PC-9 (cell line): ENCODE data around the gene ADAMTS15. TPM values are rescaled to one million over a fixed set of nuclear protein-coding genes. Genes with fewer than 3 reads are reported as not detected.
A peak's percentile ranks its signal among the peaks of the same experiment; 100 is the strongest.

Experiments
- BruUV-seq: library from RNA; stranded (reverse); fragments of 400-500 nt; replicated peaks from 2 replicates; lab custom pipeline; 2021; lab: Mats Ljungman, UMichigan
- CTCF ChIA-PET: fragments of 300-600 bp; sonication (Branson Sonifier 250); formaldehyde crosslinking; loops from one replicate; lab custom pipeline; 2022; ENCODE audit warnings: antibody characterized with exemption; lab: Charles Lee
- POLR2A ChIA-PET: fragments of 300-600 bp; sonication (Branson Sonifier 250); formaldehyde crosslinking; loops from one replicate; lab custom pipeline; 2022; ENCODE audit warnings: antibody characterized with exemption; ENCODE audit not compliant: unreplicated experiment; lab: Charles Lee
- DNase-seq, 2 experiments: peaks; one replicate each; pipeline versions ENCODE4 v3.0.0 to v3.0.0-alpha.2; 2015 to 2022; ENCODE audit warnings: mixed read lengths in 1 of 2
- H2AFZ ChIP-seq: fragments of 200-600 bp; sonication (generic); 2 replicates; pipeline ENCODE4 v1.8.1; 2017; ENCODE audit warnings: antibody characterized with exemption
- H3F3A ChIP-seq: fragments of 200-600 bp; sonication (generic); 2 replicates; pipeline ENCODE4 v1.8.1; 2017; ENCODE audit warnings: antibody characterized with exemption, mild to moderate bottlenecking, low read depth; ENCODE audit not compliant: insufficient read depth
- H3K27ac ChIP-seq: fragments of 200-600 bp; sonication (generic); 2 replicates; pipeline ENCODE4 v1.6.1; 2016; ENCODE audit warnings: mixed run types
- H3K27me3 ChIP-seq: fragments of 200-600 bp; sonication (generic); 2 replicates; pipeline ENCODE4 v1.6.1; 2016; ENCODE audit warnings: low read depth, mixed run types; ENCODE audit not compliant: insufficient read depth
- H3K36me3 ChIP-seq: fragments of 200-600 bp; sonication (generic); 2 replicates; pipeline ENCODE4 v1.6.1; 2016; ENCODE audit warnings: low read depth, mixed run types
- H3K4me1 ChIP-seq: fragments of 200-600 bp; sonication (generic); replicated peaks from 2 replicates; pipeline ENCODE4 v1.6.1; 2016; ENCODE audit warnings: mixed run types; ENCODE audit not compliant: insufficient read depth
- H3K4me2 ChIP-seq: fragments of 200-600 bp; sonication (generic); 2 replicates; pipeline ENCODE4 v1.6.1; 2017; ENCODE audit warnings: mixed run types
- H3K4me3 ChIP-seq: fragments of 200-600 bp; sonication (generic); 2 replicates; pipeline ENCODE4 v1.6.1; 2016; ENCODE audit warnings: mixed run types
- H3K79me2 ChIP-seq: fragments of 200-600 bp; sonication (generic); 2 replicates; pipeline ENCODE4 v1.6.1; 2017; ENCODE audit warnings: low read depth, mixed run types
- H3K9me2 ChIP-seq: fragments of 200-600 bp; sonication (generic); 2 replicates; pipeline ENCODE4 v1.8.1; 2017; ENCODE audit warnings: mild to moderate bottlenecking; ENCODE audit not compliant: insufficient read depth
- H3K9me3 ChIP-seq: fragments of 200-600 bp; sonication (generic); 2 replicates; pipeline ENCODE4 v1.8.1; 2016; ENCODE audit warnings: low read depth; ENCODE audit not compliant: insufficient read depth
- H4K20me1 ChIP-seq: fragments of 200-600 bp; sonication (generic); 2 replicates; pipeline ENCODE4 v1.8.1; 2017; ENCODE audit not compliant: insufficient read depth
- CTCF ChIP-seq: fragments of 200-600 bp; sonication (generic); conservative IDR thresholded peaks from 2 replicates; pipeline ENCODE4 v1.6.1; 2017; ENCODE audit warnings: mixed run types, antibody characterized with exemption, mild to moderate bottlenecking, moderate library complexity
- EZH2 ChIP-seq: fragments of 200-600 bp; sonication (generic); IDR thresholded peaks from 2 replicates; pipeline ENCODE4 v1.8.0; 2017; ENCODE audit warnings: antibody characterized with exemption, low read depth
- intact Hi-C: fragments of 100-400 bp; cut with micrococcal nuclease; formaldehyde crosslinking; loops from one replicate; pipeline ENCODE4 v1.10.0; 2022; ENCODE audit not compliant: unreplicated experiment
- total RNA-seq: library from RNA; stranded (reverse); gene quantifications from 2 replicates; pipeline ENCODE4 v1.2.3, GENCODE V29; 2021

The ADAMTS15 gene
- total RNA-seq, 1 experiment from 2014 or later, result 2.2 TPM

DNA sequence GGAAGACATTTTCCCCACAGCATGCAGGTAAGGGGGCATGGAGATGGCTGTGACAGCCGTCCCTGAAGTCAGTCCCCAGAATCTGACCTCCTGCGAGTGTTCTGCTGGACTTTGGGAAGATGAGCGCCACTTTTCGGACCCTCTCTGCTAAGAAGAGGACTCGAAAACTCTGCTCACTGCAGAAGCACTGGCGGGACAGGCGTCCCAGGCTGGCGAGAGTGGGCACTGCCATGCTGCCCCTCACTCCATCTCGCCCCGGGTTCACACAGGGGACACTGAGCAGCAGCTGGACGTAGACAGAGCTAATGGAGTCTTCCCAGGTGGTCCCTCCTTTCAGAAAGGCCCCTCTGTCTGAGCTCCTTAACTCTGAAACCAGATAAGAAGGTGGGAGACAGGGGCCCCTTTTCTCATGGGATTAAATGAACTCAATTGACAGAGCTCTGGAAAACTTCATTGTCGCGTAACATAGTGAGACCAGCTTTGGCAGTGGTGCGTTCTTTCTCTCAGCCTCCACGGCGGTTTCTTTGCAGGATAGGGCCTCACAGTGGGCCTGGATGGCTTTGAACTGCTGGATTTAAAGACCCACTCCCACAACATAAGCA, 24.8 kb upstream of the ADAMTS15 start:
- DNase-seq, result peak in 1 of 2 experiments; percentile 11
- intact Hi-C loops, result no loop called here
- H3K9me2 ChIP-seq, result no peaks in the 10 kb centered on the region
- H3K27ac ChIP-seq, result no peak overlapping the region
- no TSS peak for BruUV-seq
- CTCF ChIA-PET, result no interaction called here
- H3K4me3 ChIP-seq, result no peak overlapping the region
- no peaks in the 10 kb centered on the region for H3F3A ChIP-seq
- no peak overlapping the region for H3K4me2 ChIP-seq
- H3K79me2 ChIP-seq, result no peaks in the 10 kb centered on the region
- POLR2A ChIA-PET, result no interaction called here
- no peaks in the 10 kb centered on the region for H4K20me1 ChIP-seq
- H2AFZ ChIP-seq, result no peak overlapping the region
- no peaks in the 10 kb centered on the region for H3K9me3 ChIP-seq
- H3K4me1 ChIP-seq, result no peaks in the 10 kb centered on the region
- TF ChIP-seq CTCF, result no peak
- TF ChIP-seq EZH2, result no peak
- H3K36me3 ChIP-seq, result no peaks in the 10 kb centered on the region
- H3K27me3 ChIP-seq, result peaks cover 89% of the 10 kb centered on the region

GRCh38 chr11:130424613-130425140, 23.8 kb upstream of the ADAMTS15 start:
- Histone ChIP-seq H3K4me1 (no peaks in the 10 kb centered on the region), H3K9me3 (no peaks in the 10 kb centered on the region), H3K36me3 (no peaks in the 10 kb centered on the region), H4K20me1 (no peaks in the 10 kb centered on the region), H2AFZ (no peak overlapping the region), H3K79me2 (no peaks in the 10 kb centered on the region), H3K4me3 (no peak overlapping the region), H3K27ac (no peak overlapping the region), H3F3A (no peaks in the 10 kb centered on the region; the same call in 1 of the 2 replicates), H3K27me3 (peaks cover 89% of the 10 kb centered on the region), H3K9me2 (no peaks in the 10 kb centered on the region), H3K4me2 (no peak overlapping the region)
- BruUV-seq, result no TSS peak
- ChIA-PET POLR2A (no interaction called here), CTCF (no interaction called here)
- DNase-seq, result peak in 1 of 2 experiments; percentile 6
- TF ChIP-seq EZH2 (no peak), CTCF (no peak)
- intact Hi-C loops, result no loop called here

- DNase-seq, result peak in 1 of 2 experiments; percentile 5
- H3K27ac ChIP-seq, result no peak overlapping the region
- H3K79me2 ChIP-seq, result no peaks in the 10 kb centered on the region
- BruUV-seq, result no TSS peak
- no peaks in the 10 kb centered on the region for H3K36me3 ChIP-seq
- TF ChIP-seq EZH2 (no peak), CTCF (no peak)
- H3F3A ChIP-seq, result no peaks in the 10 kb centered on the region; the same call in 1 of the 2 replicates
- ChIA-PET CTCF (interaction anchor here (0.5 kb wide), 1 partner anchor 65 kb away, joined by 4 read pairs; no protein-coding TSS in a partner anchor), POLR2A (interaction anchor here (0.6 kb wide), 1 partner anchor 9 kb away, joined by 4 read pairs; no protein-coding TSS in a partner anchor)
- no peak overlapping the region for H3K4me2 ChIP-seq
- no peaks in the 10 kb centered on the region for H3K9me2 ChIP-seq
- no peaks in the 10 kb centered on the region for H4K20me1 ChIP-seq
- H3K4me3 ChIP-seq, result no peak overlapping the region
- intact Hi-C loops, result no loop called here
- no peaks in the 10 kb centered on the region for H3K4me1 ChIP-seq
- H3K27me3 ChIP-seq, result peaks cover 89% of the 10 kb centered on the region
- H2AFZ ChIP-seq, result no peak overlapping the region
- H3K9me3 ChIP-seq, result no peaks in the 10 kb centered on the region
Observed at GRCh38 chr11:130425156-130425555, 23.3 kb upstream of the ADAMTS15 start.
